Measurements from ENCODE around the gene SNCB. TPM values are rescaled to one million over a fixed set of nuclear protein-coding genes. Genes with fewer than 3 reads are reported as not detected.

SNCB gene
- total and polyA plus RNA-seq, 4 donors, result 13.6 to 271 (median 157) TPM

- Histone ChIP-seq H3K27me3 (ENCODE audit: control insufficient read depth, insufficient read depth, low read length) (peaks cover 52% of the 10 kb centered on the region), H3K27ac (ENCODE audit: low read depth, low read length) (no peak overlapping the region), H3K36me3 (ENCODE audit: control insufficient read depth, insufficient read depth, low read length) (peaks cover 11% of the 10 kb centered on the region), H3K9me3 (ENCODE audit: control insufficient read depth, insufficient read depth, low read length) (no peaks in the 10 kb centered on the region), H3K4me1 (ENCODE audit: control insufficient read depth, insufficient read depth, low read length) (peaks cover 18% of the 10 kb centered on the region), H3K4me3 (ENCODE audit: low read depth, low read length) (no peak overlapping the region)
- DNase-seq (ENCODE audit: low read depth in 4 of 6, low spot score in 6 of 6), result no peak
- WGBS (ENCODE audit: insufficient coverage), result 83% methylated on average over 2 of the region's 5 CpGs
These were observed 2.8 kb downstream of the SNCB start for GRCh38 chr5:176627582-176627981.

- Histone ChIP-seq H3K27ac (ENCODE audit: low read depth, low read length) (no peak overlapping the region), H3K4me3 (ENCODE audit: low read depth, low read length) (no peak overlapping the region), H3K4me1 (ENCODE audit: control insufficient read depth, insufficient read depth, low read length) (peaks cover 19% of the 10 kb centered on the region), H3K27me3 (ENCODE audit: control insufficient read depth, insufficient read depth, low read length) (peaks cover 49% of the 10 kb centered on the region), H3K36me3 (ENCODE audit: control insufficient read depth, insufficient read depth, low read length) (peaks cover 12% of the 10 kb centered on the region), H3K9me3 (ENCODE audit: control insufficient read depth, insufficient read depth, low read length) (no peaks in the 10 kb centered on the region)
- WGBS (ENCODE audit: insufficient coverage), result 31% methylated on average over 3 of the region's 7 CpGs
- no peak for DNase-seq (ENCODE audit: low read depth in 4 of 6, low spot score in 6 of 6)
These were observed 3.5 kb downstream of the SNCB start for GRCh38 chr5:176626876-176627236.

- no peak overlapping the region for H3K27ac ChIP-seq (ENCODE audit: low read depth, low read length)
- WGBS (ENCODE audit: insufficient coverage), result 38% methylated on average over 18 of the region's 25 CpGs
- H3K4me1 ChIP-seq (ENCODE audit: control insufficient read depth, insufficient read depth, low read length), result peaks cover 21% of the 10 kb centered on the region
- peaks cover 17% of the 10 kb centered on the region for H3K36me3 ChIP-seq (ENCODE audit: control insufficient read depth, insufficient read depth, low read length)
- H3K9me3 ChIP-seq (ENCODE audit: control insufficient read depth, insufficient read depth, low read length), result no peaks in the 10 kb centered on the region
- H3K4me3 ChIP-seq (ENCODE audit: low read depth, low read length), result no peak overlapping the region
- DNase-seq (ENCODE audit: low read depth in 4 of 6, low spot score in 6 of 6), result no peak
- peaks cover 48% of the 10 kb centered on the region for H3K27me3 ChIP-seq (ENCODE audit: control insufficient read depth, insufficient read depth, low read length)
These were observed 4.1 kb downstream of the SNCB start for GRCh38 chr5:176625966-176626875.

GRCh38 chr5:176625512-176625911 lies 4.8 kb downstream of the SNCB start:
- Histone ChIP-seq H3K4me1 (ENCODE audit: control insufficient read depth, insufficient read depth, low read length) (peaks cover 21% of the 10 kb centered on the region), H3K27ac (ENCODE audit: low read depth, low read length) (no peak overlapping the region), H3K36me3 (ENCODE audit: control insufficient read depth, insufficient read depth, low read length) (peaks cover 17% of the 10 kb centered on the region), H3K4me3 (ENCODE audit: low read depth, low read length) (no peak overlapping the region), H3K27me3 (ENCODE audit: control insufficient read depth, insufficient read depth, low read length) (peaks cover 48% of the 10 kb centered on the region), H3K9me3 (ENCODE audit: control insufficient read depth, insufficient read depth, low read length) (no peaks in the 10 kb centered on the region)
- no peak for DNase-seq (ENCODE audit: low read depth in 4 of 6, low spot score in 6 of 6)
- 59% methylated on average over 2 of the region's 2 CpGs for WGBS (ENCODE audit: insufficient coverage)

DNA sequence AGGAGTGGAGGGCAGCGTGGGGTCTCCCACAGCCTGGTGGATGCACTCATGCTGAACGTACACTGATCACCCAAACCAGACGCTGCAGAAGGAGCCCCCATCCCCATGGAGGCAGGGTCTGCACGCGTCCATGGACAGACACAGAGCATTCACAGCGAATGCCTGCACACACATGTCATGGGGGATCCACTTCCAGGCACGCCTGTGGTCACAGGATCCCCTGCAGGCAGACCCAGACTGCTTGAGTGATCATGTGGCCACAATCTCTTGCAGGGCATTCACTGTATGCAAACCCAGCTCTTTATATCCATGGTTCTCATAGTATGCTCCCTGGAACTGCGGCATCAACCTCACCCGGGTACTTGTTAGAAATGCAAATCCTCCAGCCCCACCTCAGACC lies 5.4 kb downstream of the SNCB start:
- Histone ChIP-seq H3K27ac (ENCODE audit: low read depth, low read length) (no peak overlapping the region), H3K36me3 (ENCODE audit: control insufficient read depth, insufficient read depth, low read length) (peaks cover 17% of the 10 kb centered on the region), H3K4me3 (ENCODE audit: low read depth, low read length) (no peak overlapping the region), H3K9me3 (ENCODE audit: control insufficient read depth, insufficient read depth, low read length) (no peaks in the 10 kb centered on the region), H3K4me1 (ENCODE audit: control insufficient read depth, insufficient read depth, low read length) (peaks cover 24% of the 10 kb centered on the region), H3K27me3 (ENCODE audit: control insufficient read depth, insufficient read depth, low read length) (peaks cover 51% of the 10 kb centered on the region)
- 55% methylated on average over 9 of the region's 9 CpGs for WGBS (ENCODE audit: insufficient coverage)
- no peak for DNase-seq (ENCODE audit: low read depth in 4 of 6, low spot score in 6 of 6)

DNA sequence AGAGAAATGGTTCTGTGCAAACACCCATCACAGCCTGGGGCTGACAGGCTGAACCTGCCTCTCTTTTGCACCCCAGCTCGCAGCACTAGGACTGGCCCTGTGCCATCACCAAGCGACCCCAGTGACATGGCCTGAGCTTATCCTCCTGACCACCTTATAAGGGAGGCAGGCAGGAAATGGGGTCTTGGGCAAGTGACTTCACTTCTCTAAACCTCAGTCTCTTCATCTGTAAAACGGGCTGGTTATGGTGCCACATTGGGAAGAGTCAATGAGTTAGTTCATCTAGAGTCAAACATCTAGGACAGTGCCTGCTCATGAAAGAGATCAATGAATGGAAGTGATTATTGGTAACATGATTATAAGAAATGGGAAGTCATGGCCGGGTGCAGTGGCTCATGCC lies 6.2 kb downstream of the SNCB start:
- Histone ChIP-seq H3K4me1 (ENCODE audit: control insufficient read depth, insufficient read depth, low read length) (peaks cover 27% of the 10 kb centered on the region), H3K27me3 (ENCODE audit: control insufficient read depth, insufficient read depth, low read length) (peaks cover 50% of the 10 kb centered on the region), H3K4me3 (ENCODE audit: low read depth, low read length) (no peak overlapping the region), H3K9me3 (ENCODE audit: control insufficient read depth, insufficient read depth, low read length) (no peaks in the 10 kb centered on the region), H3K36me3 (ENCODE audit: control insufficient read depth, insufficient read depth, low read length) (peaks cover 23% of the 10 kb centered on the region), H3K27ac (ENCODE audit: low read depth, low read length) (no peak overlapping the region)
- no peak for DNase-seq (ENCODE audit: low read depth in 4 of 6, low spot score in 6 of 6)
- WGBS (ENCODE audit: insufficient coverage), result 81% methylated on average over 2 of the region's 4 CpGs

- H3K4me1 ChIP-seq (ENCODE audit: control insufficient read depth, insufficient read depth, low read length), result peaks cover 41% of the 10 kb centered on the region
- no peaks in the 10 kb centered on the region for H3K9me3 ChIP-seq (ENCODE audit: control insufficient read depth, insufficient read depth, low read length)
- peaks cover 41% of the 10 kb centered on the region for H3K27me3 ChIP-seq (ENCODE audit: control insufficient read depth, insufficient read depth, low read length)
- 70% methylated on average over 10 of the region's 13 CpGs for WGBS (ENCODE audit: insufficient coverage)
- no peak overlapping the region for H3K27ac ChIP-seq (ENCODE audit: low read depth, low read length)
- peaks cover 23% of the 10 kb centered on the region for H3K36me3 ChIP-seq (ENCODE audit: control insufficient read depth, insufficient read depth, low read length)
- no peak overlapping the region for H3K4me3 ChIP-seq (ENCODE audit: low read depth, low read length)
- DNase-seq (ENCODE audit: low read depth in 4 of 6, low spot score in 6 of 6), result no peak
These were observed 8.7 kb downstream of the SNCB start for GRCh38 chr5:176621661-176622079.

DNA sequence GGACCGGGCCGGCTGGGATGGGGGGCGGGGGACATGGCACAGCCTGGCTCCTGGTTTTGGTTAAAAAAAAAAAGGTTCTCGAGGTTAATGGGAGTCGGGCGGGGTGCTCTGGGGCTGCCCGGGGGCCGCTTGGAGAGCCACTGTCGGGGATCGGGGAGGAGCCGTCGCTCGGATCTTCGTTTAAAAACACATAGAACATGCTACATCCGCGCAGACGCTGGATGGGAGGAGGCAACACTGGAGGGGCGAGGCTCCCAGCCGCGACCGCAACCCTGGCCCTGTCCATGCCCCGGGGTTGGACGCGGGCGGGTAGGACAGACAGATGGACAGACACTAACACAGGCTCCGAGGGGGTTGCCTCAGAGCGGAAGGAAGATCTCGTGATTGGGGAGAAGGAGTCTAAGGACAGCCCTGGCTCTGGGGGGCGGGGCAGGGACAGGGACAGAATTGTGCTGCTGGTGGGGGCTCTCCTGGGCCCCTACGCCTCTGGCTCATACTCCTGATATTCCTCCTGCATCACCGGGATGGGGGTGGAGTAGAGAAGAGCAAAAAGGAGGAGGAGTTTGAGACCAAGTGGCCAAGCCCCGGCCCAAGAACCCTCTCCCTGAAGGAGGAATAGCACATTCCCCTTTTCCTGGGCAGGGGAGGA lies 9.9 kb downstream of the SNCB start:
- no peak overlapping the region for H3K4me3 ChIP-seq (ENCODE audit: low read depth, low read length)
- peaks cover 45% of the 10 kb centered on the region for H3K4me1 ChIP-seq (ENCODE audit: control insufficient read depth, insufficient read depth, low read length)
- 20% methylated on average over 26 of the region's 32 CpGs for WGBS (ENCODE audit: insufficient coverage)

GRCh38 chr5:176619569-176620332 lies 10.6 kb downstream of the SNCB start:
- peaks cover 16% of the 10 kb centered on the region for H3K36me3 ChIP-seq (ENCODE audit: control insufficient read depth, insufficient read depth, low read length)
- H3K27ac ChIP-seq (ENCODE audit: low read depth, low read length), result no peak overlapping the region
- WGBS (ENCODE audit: insufficient coverage), result 10% methylated on average over 51 of the region's 59 CpGs
- H3K9me3 ChIP-seq (ENCODE audit: control insufficient read depth, insufficient read depth, low read length), result no peaks in the 10 kb centered on the region
- H3K27me3 ChIP-seq (ENCODE audit: control insufficient read depth, insufficient read depth, low read length), result peaks cover 31% of the 10 kb centered on the region
- no peak for DNase-seq (ENCODE audit: low read depth in 4 of 6, low spot score in 6 of 6)
- H3K4me1 ChIP-seq (ENCODE audit: control insufficient read depth, insufficient read depth, low read length), result peaks cover 45% of the 10 kb centered on the region
- peak overlapping the region; percentile 27 for H3K4me3 ChIP-seq (ENCODE audit: low read depth, low read length)

More for the DNA sequence above, 9.9 kb downstream of the SNCB start:
- Histone ChIP-seq H3K27ac (ENCODE audit: low read depth, low read length) (no peak overlapping the region), H3K9me3 (ENCODE audit: control insufficient read depth, insufficient read depth, low read length) (no peaks in the 10 kb centered on the region), H3K27me3 (ENCODE audit: control insufficient read depth, insufficient read depth, low read length) (peaks cover 36% of the 10 kb centered on the region), H3K36me3 (ENCODE audit: control insufficient read depth, insufficient read depth, low read length) (peaks cover 16% of the 10 kb centered on the region)
- DNase-seq (ENCODE audit: low read depth in 4 of 6, low spot score in 6 of 6), result no peak
